ENCODE data around the gene SIGLEC9.

- TF ChIP-seq EZH2phosphoT487 (IDR thresholded peaks at IDR 0.05; ENCODE audit: insufficient read depth, low read depth) (no peak), EZH2 (IDR thresholded peaks at IDR 0.05; ENCODE audit: insufficient read depth, poor library complexity, severe bottlenecking) (no peak)
These were observed 34.9 kb upstream of the SIGLEC9 start for GRCh38 chr19:51089786-51090185.

Measured in GM23248 (cell line).